Endothelial cell of umbilical vein (primary cell): ENCODE data around the gene OR10V1. TPM values are rescaled to one million over a fixed set of nuclear protein-coding genes. Genes with fewer than 3 reads are reported as not detected.
"Not testable (repeated sequence)": the region's sequence is repeated elsewhere in the genome, so short reads cannot be mapped to it uniquely, and the experiment has no call there.

Experiments used
- BruUV-seq: library from RNA; stranded (reverse); fragments of 400-500 nt; replicated peaks from 2 replicates; lab custom pipeline; 2021; lab: Mats Ljungman, UMichigan
- CTCF ChIA-PET: fragments of 300-600, 350-600 bp; sonication (Branson Sonifier 250); formaldehyde crosslinking; loops from one replicate; lab custom pipeline; 2021; ENCODE audit warnings: antibody characterized with exemption, inconsistent platforms; lab: Charles Lee
- POLR2A ChIA-PET: fragments of 300-600, 350-600 bp; sonication (Branson Sonifier 250); formaldehyde crosslinking; loops from one replicate; lab custom pipeline; 2021; ENCODE audit warnings: antibody characterized with exemption, inconsistent platforms; lab: Charles Lee
- DNase-seq: peaks from one replicate; pipeline ENCODE4 v3.0.0-alpha.2; 2011; ENCODE audit warnings: low read depth, low spot score
- FAIRE-seq: peaks from 2 replicates; lab custom pipeline; 2011; peaks lifted over from hg19 to GRCh38; lab: Jason Lieb, UNC
- H2AFZ ChIP-seq: 2 replicates; pipeline ENCODE4 v1.6.0; 2012; ENCODE audit warnings: low read depth, low read length, control low read depth, inconsistent platforms
- H3K27ac ChIP-seq: 2 replicates; pipeline ENCODE4 v1.5.1; 2011; ENCODE audit warnings: low read depth, mild to moderate bottlenecking, control low read depth, low read length, moderate library complexity; ENCODE audit not compliant: insufficient read depth
- H3K27me3 ChIP-seq, 2 experiments: 2 replicates each; pipeline versions ENCODE4 v1.6.0 to v1.6.1; 2011; ENCODE audit warnings: low read length in 2 of 2, mixed read lengths in 1 of 2; ENCODE audit not compliant: control insufficient read depth in 2 of 2, insufficient read depth in 2 of 2
- H3K36me3 ChIP-seq, 2 experiments: 2 replicates in 1 of 2; 3 replicates in 1 of 2; pipeline ENCODE4 v1.5.1; 2011; ENCODE audit warnings: low read length in 2 of 2, mild to moderate bottlenecking in 1 of 2, moderate library complexity in 1 of 2; ENCODE audit not compliant: control insufficient read depth in 2 of 2, insufficient read depth in 2 of 2; ENCODE audit errors: extremely low read depth in 1 of 2
- H3K4me1 ChIP-seq: 3 replicates; pipeline ENCODE4 v1.5.1; 2011; ENCODE audit warnings: mild to moderate bottlenecking, low read length; ENCODE audit not compliant: control insufficient read depth, insufficient read depth; ENCODE audit errors: extremely low read depth
- H3K4me2 ChIP-seq: 2 replicates; pipeline ENCODE4 v1.6.1; 2011; ENCODE audit warnings: low read length, control low read depth, mixed read lengths; ENCODE audit not compliant: insufficient read depth
- H3K4me3 ChIP-seq, 3 experiments: fragments of 200-600 bp in 1 of 3; sonication (generic), shearing (Covaris generic) in 1 of 3; replicated peaks in 1 of 3; 2 replicates each; pipeline ENCODE4 v1.5.1; 2011 to 2016; ENCODE audit warnings: control low read depth in 3 of 3, low read length in 3 of 3, mild to moderate bottlenecking in 2 of 3, inconsistent platforms in 1 of 3, low read depth in 1 of 3, moderate library complexity in 1 of 3; ENCODE audit not compliant: insufficient read depth in 1 of 3
- H3K79me2 ChIP-seq: 2 replicates; pipeline ENCODE4 v1.6.0; 2012; ENCODE audit warnings: low read length, inconsistent platforms; ENCODE audit not compliant: control insufficient read depth, insufficient read depth
- H3K9ac ChIP-seq: replicated peaks from 2 replicates; pipeline ENCODE3; 2011; ENCODE audit warnings: low read length, control low read depth; ENCODE audit not compliant: insufficient read depth; ENCODE audit errors: extremely low read depth
- H3K9me1 ChIP-seq: replicated peaks from 3 replicates; pipeline ENCODE4 v1.6.0; 2011; ENCODE audit warnings: mild to moderate bottlenecking, low read length; ENCODE audit not compliant: control insufficient read depth, insufficient read depth; ENCODE audit errors: extremely low read depth
- H3K9me3 ChIP-seq: replicated peaks from 2 replicates; pipeline ENCODE4 v1.5.1; 2012; ENCODE audit warnings: low read length, inconsistent platforms; ENCODE audit not compliant: control insufficient read depth, insufficient read depth
- H4K20me1 ChIP-seq: replicated peaks from 2 replicates; pipeline ENCODE3; 2011; ENCODE audit warnings: mild to moderate bottlenecking, low read length; ENCODE audit not compliant: control insufficient read depth, insufficient read depth; ENCODE audit errors: extremely low read depth
- CTCF ChIP-seq, 2 donors: IDR thresholded peaks; 1 replicate in 1 of 2; 2 replicates in 1 of 2; pipeline ENCODE4 v1.5.1; 2011; ENCODE audit warnings: low read length in 2 of 2, mild to moderate bottlenecking in 2 of 2, moderate library complexity in 2 of 2, control low read depth in 1 of 2, inconsistent platforms in 1 of 2, low read depth in 1 of 2; ENCODE audit not compliant: insufficient read depth in 1 of 2; ENCODE audit errors: extremely low read depth in 1 of 2
- EZH2 ChIP-seq: IDR thresholded peaks from 2 replicates; pipeline ENCODE4 v1.6.1; 2012; ENCODE audit warnings: borderline replicate concordance, low read depth, mild to moderate bottlenecking, moderate library complexity, low read length, inconsistent platforms; ENCODE audit not compliant: severe bottlenecking
- FOS ChIP-seq: IDR thresholded peaks from 2 replicates; pipeline ENCODE4 v1.6.1; 2011; ENCODE audit warnings: mild to moderate bottlenecking, low read length, moderate library complexity, borderline replicate concordance; ENCODE audit not compliant: insufficient read depth
- GATA2 ChIP-seq: IDR thresholded peaks from 2 replicates; pipeline ENCODE4 v1.7.0; 2011; ENCODE audit warnings: low read depth, mild to moderate bottlenecking, moderate library complexity, mixed read lengths, low read length; ENCODE audit not compliant: insufficient read length, insufficient read depth
- JUN ChIP-seq: IDR thresholded peaks from 2 replicates; pipeline ENCODE4 v1.6.1; 2011; ENCODE audit warnings: borderline replicate concordance, low read depth; ENCODE audit not compliant: insufficient read length, insufficient read depth
- MYC ChIP-seq: IDR thresholded peaks from one replicate; pipeline ENCODE4 v1.6.1; 2011; ENCODE audit warnings: mild to moderate bottlenecking, low read depth, low read length
- POLR2A ChIP-seq: IDR thresholded peaks from 2 replicates; pipeline ENCODE4 v1.6.1; 2012; ENCODE audit warnings: low read depth, mild to moderate bottlenecking, control low read depth, low read length
- POLR2AphosphoS5 ChIP-seq: IDR thresholded peaks from 2 replicates; pipeline ENCODE4 v1.6.1; 2012; ENCODE audit warnings: low read depth, mild to moderate bottlenecking, control low read depth, low read length, moderate library complexity; ENCODE audit not compliant: insufficient read depth
- dilution Hi-C: fragments of 300-500 bp; cut with MboI; formaldehyde crosslinking; loops from one replicate; pipeline ENCODE4 v1.15.0; 2019; ENCODE audit warnings: low sequenced_read_pairs; ENCODE audit not compliant: extremely low pct_ligation_motif_present
- intact Hi-C: fragments of 100-400 bp; cut with micrococcal nuclease; formaldehyde crosslinking; loops from one replicate; pipeline ENCODE4 v1.10.0; 2022
- polyA plus RNA-seq, 4 experiments: library from polyadenylated mRNA; depleted of rRNA in 3 of 4; stranded (reverse) in 3 of 4; unstranded in 1 of 4; fragments of >200 nt; gene quantifications; 2 replicates each; pipeline versions ENCODE4 v1.2.1 to v1.2.3, GENCODE V29; 2011 to 2012; ENCODE audit warnings: missing spikeins in 1 of 4
- total RNA-seq: library from RNA; stranded (reverse); gene quantifications from 2 replicates; pipeline ENCODE4 v1.2.3, GENCODE V29; 2021
- TF ChIP-seq, protein P1 (sequence below): IDR thresholded peaks from 2 replicates; pipeline ENCODE4 v1.6.1; 2011; ENCODE audit not compliant: insufficient read depth, insufficient read length

OR10V1 gene
- total and polyA plus RNA-seq, 2 donors (not counting 3 experiments of a cell fraction or from before 2014, with no cell fraction given), result not detected

DNA sequence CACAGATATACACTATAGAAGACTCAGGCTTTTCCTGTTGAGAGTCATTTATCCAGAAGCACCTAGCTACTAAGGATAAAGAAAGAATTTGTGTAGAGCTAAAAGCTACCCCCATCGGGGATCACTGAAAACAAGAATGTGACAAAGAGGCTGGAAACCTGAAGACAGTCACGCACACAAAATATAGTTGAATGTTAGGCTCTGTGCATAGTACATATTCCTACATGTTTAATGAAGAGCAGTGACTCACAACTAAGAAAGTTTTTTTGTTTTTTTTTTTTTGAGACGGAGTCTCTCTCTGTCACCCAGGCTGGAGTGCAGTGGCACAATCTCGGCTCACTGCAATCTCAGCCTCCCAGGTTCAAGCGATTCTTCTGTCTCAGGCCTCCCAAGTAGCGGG, 8.4 kb downstream of the OR10V1 start:
- Histone ChIP-seq H3K4me1 (peaks cover 18% of the 10 kb centered on the region), H3K9me3 (no peaks in the 10 kb centered on the region), H3K27ac (no peak overlapping the region), H3K4me3 (no peak overlapping the region), H4K20me1 (no peaks in the 10 kb centered on the region), H3K4me2 (no peak overlapping the region), H3K79me2 (no peaks in the 10 kb centered on the region), H3K9ac (no peak overlapping the region), H2AFZ (no peak overlapping the region), H3K9me1 (no peaks in the 10 kb centered on the region), H3K27me3 (no peaks in the 10 kb centered on the region), H3K36me3 (no peaks in the 10 kb centered on the region)
- TF ChIP-seq, protein P1, sequence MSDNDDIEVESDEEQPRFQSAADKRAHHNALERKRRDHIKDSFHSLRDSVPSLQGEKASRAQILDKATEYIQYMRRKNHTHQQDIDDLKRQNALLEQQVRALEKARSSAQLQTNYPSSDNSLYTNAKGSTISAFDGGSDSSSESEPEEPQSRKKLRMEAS, result no peak
- TF ChIP-seq FOS (no peak), POLR2AphosphoS5 (no peak), POLR2A (no peak), GATA2 (no peak), EZH2 (no peak), CTCF (IDR thresholded peaks at IDR 0.05; ENCODE audit: extremely low read depth in 1 of 2, insufficient read depth in 1 of 2, low read depth in 1 of 2, low read length in 2 of 2) (no peak), JUN (no peak), MYC (no peak)
- BruUV-seq, result no TSS peak
- dilution Hi-C loops (no loop called here), intact Hi-C loops (no loop called here)
- ChIA-PET POLR2A (interaction anchor here (0.6 kb wide), 1 partner anchor 36 kb away, joined by 4 read pairs; no protein-coding TSS in a partner anchor), CTCF (no interaction called here)
- FAIRE-seq (no peak), DNase-seq (no peak)

- H3K27ac ChIP-seq, H4K20me1 ChIP-seq, H3K79me2 ChIP-seq, H2AFZ ChIP-seq, H3K9ac ChIP-seq, H3K36me3 ChIP-seq, FAIRE-seq, H3K9me1 ChIP-seq, POLR2A ChIA-PET, BruUV-seq, H3K27me3 ChIP-seq, dilution Hi-C loops, intact Hi-C loops, H3K4me3 ChIP-seq, H3K4me2 ChIP-seq, H3K9me3 ChIP-seq, DNase-seq: not testable (repeated sequence)
- peaks cover 18% of the 10 kb centered on the region for H3K4me1 ChIP-seq
- CTCF ChIA-PET, result interaction anchor here (1.5 kb wide), 1 partner anchor 9 kb away, joined by 3 read pairs; no protein-coding TSS in a partner anchor
These were observed 10.1 kb downstream of the OR10V1 start for GRCh38 chr11:59703515-59703914.

DNA sequence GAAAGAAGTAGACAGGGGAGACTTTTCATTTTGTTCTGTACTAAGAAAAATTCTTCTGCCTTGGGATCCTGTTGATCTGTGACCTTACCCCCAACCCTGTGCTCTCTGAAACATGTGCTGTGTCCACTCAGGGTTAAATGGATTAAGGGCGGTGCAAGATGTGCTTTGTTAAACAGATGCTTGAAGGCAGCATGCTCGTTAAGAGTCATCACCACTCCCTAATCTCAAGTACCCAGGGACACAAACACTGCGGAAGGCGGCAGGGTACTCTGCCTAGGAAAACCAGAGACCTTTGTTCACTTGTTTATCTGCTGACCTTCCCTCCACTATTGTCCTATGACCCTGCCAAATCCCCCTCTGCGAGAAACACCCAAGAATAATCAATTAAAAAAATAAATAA, 13.5 kb downstream of the OR10V1 start:
- H3K9ac ChIP-seq, DNase-seq, H3K9me3 ChIP-seq, H3K4me3 ChIP-seq, H4K20me1 ChIP-seq, FAIRE-seq, H3K9me1 ChIP-seq, CTCF ChIA-PET, POLR2A ChIA-PET, H3K4me1 ChIP-seq, H3K27me3 ChIP-seq, H3K79me2 ChIP-seq, H2AFZ ChIP-seq, H3K27ac ChIP-seq, intact Hi-C loops, BruUV-seq, H3K36me3 ChIP-seq, H3K4me2 ChIP-seq, dilution Hi-C loops: not testable (repeated sequence)
